HG02852 (cell line): ENCODE results near the gene DNAJA3.
A peak's percentile ranks its signal among the peaks of the same experiment; 100 is the strongest.

Source experiments
- ATAC-seq: cut with Tn5 transposase; IDR thresholded peaks from one replicate; pipeline ENCODE4 v1.9.1; 2021; ENCODE audit warnings: mild to moderate bottlenecking, moderate library complexity; ENCODE audit not compliant: unreplicated experiment

The DNAJA3 gene

DNA sequence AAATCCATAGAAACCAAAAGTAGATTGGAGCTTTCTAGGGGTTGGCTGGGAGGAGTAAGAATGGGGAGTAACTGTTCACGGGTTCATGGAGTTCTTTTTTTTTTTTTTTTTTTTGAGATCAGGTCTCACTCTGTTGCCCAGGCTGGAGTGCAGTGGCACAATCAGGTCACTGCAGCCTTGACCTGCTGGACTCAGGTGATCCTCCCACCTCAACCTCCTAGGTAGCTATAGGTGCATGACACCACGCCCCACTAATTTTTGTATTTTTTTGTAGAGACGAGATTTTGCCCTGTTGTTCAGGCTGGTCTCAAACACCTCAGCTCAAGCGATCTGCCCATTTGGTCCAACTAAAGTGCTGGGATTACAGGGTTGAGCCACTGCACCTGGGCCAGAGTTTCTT lies 47.2 kb downstream of the DNAJA3 start:
- ATAC-seq: no peak

DNA sequence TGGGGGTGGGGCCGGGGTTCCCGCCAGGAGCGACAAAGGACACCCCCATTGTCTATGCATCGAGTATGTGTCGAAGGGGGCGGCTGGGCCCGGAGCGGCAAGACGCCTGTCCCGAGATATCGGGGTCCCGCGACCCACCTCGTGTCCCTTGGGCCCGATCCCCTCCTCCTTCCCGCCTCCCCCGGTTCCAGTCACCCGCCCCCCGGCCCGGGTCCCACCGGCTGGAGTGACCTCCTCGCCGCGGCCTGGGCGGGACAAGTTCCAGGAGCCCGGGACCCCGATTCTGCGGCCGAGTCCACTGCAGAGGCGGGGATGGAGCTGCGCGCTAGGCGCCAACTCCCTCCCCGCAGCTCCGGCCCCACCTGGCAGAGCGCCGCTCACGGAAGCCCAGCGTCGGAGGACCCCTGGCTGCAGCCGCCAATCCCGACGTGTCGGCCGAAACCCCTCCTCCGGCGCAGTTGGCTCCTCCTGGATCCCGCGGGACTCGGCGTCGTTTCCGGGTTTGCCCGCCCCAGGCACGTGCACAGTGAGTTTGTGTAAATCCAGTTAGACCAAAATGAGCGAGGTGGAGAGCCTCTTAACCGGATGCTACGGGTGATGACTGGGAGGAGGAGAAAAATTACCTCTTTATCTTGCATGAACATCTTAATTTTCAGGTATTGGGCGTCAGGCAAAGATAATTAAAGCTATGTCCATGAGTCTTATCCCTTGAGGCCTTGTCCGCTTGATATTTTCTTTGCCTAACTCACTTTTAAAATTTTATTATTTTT lies 48.7 kb downstream of the DNAJA3 start, which contains the start of gene NMRAL1:
TSS of gene NMRAL1 (minus strand) at position 434 of the 770 bp plus-strand sequence. CDS start 493 bp downstream, outside the sequence.
- no peak for ATAC-seq

DNA sequence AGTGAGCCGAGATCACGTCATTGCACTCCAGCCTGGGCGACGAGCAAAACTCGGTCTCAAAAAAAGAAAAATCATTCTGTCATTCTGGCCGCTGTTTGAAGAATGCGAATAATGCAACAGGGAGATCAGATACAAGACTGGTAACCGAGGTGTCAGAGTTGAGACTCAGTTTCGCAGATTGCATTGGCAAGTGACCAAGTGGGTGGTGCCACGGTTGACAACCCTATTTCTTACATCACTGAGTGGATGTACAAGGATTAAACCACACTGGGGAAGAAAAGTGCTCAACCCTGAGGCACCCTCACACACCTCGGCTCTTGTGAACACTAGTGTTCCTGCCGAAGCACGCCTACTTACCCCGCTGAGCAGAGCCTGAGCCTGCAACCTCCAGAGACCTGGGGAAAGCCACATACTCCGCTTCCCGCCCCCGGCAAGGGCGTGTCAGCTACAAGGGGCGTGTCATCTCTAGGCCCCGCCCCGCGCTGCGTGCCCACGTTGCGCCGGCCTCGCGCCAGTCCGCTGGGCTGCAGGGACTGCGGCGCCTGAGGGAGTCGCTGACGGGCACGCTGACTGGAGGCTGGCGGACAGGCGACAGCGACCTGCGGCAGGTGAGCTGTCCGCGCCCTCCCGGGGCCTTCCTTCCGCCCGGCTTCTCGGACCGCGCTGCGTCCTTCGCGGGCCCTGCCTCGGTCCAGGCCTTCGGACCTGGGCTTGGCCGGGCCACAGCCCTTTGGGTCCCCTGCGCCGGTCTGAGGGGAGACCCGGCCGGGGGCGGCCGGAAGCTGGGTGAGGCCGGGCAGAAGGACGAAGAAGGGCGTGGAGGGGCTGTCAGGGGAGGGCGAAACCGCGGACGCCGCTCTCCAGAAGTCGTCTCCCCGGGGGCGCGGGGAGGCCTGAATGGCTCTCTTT lies 50.5 kb downstream of the DNAJA3 start, which contains the start of gene HMOX2:
TSS of gene HMOX2 (plus strand) at position 519 of the 909 bp plus-strand sequence. CDS start 29,127 bp downstream, outside the sequence.
- peak; percentile 79 for ATAC-seq

DNA sequence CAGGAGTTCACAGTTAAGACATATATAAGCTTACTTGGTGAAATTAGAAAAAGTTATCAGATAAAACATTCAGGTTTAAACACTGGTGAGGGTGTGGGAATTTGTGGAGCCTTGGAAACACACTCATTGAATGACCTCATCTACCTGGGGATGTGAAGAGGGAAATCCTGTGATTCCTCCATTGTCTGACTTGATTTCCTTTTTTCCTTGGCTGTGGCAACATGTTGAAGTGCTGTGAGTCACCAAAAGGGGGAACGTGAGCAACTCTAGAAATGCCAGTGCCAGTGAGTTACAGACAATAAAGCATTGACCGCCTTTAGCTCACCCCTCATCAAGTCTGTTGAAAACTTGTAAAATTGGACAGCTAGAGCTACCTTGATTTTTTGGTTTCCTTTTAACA lies 52.3 kb downstream of the DNAJA3 start:
- no peak for ATAC-seq

DNA sequence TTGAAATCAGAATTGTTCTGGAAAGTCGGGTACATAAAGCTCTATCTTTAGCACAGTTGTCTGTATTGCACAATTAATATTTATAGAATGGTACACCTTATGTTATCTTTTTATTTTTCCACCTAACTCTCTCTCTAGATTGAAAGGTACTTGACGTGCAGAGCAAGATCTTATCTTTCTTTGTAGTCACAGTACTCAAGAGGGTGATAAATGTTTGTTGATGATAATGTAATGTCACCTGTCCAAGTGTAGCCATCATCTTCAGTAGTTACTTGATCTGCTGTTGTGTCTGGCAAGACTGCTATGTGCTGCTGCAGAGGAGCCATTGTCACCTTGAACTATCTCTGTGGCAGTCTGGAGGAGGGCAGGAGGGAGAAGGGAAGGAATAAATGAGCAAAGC lies 55.9 kb downstream of the DNAJA3 start:
- no peak for ATAC-seq

- ATAC-seq: no peak
Measured at GRCh38 chr16:4481963-4482362, 56.3 kb downstream of the DNAJA3 start.

DNA sequence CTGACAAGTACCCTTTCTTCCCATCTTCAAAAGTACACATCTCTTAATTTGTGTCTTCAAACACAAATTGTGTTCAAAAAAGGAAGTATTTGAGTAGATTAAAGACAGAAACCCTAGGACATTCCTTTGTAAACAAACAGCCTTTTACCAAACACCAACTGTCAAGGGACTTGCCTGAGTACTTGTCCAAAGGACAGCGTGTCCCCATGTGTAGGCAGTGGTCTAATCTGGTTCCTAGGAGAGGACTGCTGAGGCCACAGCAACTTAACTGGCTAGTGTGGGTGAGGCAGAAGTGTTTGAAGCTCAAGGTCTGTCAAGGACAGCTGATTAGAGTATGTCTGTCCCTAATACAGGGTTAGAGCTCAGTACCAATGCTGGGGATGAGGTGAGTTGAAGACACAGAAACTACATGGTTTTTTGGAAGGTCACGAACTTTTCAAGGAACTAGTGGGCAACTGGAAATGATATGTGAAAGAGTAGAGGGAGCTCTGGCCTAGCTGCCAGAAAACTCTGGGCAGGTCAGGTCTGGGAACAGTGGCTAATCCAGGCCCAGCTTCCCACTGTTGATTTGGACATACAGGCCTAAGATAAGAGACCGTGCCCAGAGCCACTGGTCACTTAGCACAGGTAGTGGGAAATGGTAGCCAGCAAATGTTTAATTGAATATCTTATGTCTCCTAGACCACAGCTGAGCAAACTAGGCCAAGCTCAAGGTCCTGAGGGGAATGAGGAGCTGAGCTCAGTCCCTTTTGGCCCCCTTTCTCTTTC lies 60.6 kb downstream of the DNAJA3 start:
- ATAC-seq: no peak

GRCh38 chr16:4487955-4488498 lies 62.4 kb downstream of the DNAJA3 start:
- no peak for ATAC-seq

DNA sequence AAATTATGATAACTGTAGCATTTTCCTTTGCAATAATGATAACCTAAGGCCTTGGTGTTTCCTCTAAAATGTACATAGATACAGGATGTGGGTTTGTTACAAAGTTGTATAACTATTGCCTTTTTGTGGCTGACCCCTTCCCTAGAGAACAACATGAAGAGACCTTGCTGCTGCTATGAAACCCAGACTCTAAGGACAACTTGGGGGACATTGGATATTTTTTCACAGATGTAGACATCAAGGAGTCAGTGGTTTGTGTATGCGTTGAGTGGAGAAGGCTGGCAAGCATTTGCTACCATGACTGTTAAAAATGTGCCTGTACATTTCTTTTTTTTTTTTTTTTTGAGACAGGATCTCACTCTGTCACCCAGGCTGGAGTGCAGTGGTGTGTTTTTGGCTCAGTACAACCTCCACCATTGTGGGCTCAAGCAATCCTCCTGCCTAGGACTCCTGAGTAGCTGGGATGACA lies 62.9 kb downstream of the DNAJA3 start:
- ATAC-seq: no peak

- ATAC-seq: no peak
Measured at GRCh38 chr16:4489030-4489429, 63.4 kb downstream of the DNAJA3 start.

GRCh38 chr16:4491898-4492297 lies 66.2 kb downstream of the DNAJA3 start:
- no peak for ATAC-seq

DNA sequence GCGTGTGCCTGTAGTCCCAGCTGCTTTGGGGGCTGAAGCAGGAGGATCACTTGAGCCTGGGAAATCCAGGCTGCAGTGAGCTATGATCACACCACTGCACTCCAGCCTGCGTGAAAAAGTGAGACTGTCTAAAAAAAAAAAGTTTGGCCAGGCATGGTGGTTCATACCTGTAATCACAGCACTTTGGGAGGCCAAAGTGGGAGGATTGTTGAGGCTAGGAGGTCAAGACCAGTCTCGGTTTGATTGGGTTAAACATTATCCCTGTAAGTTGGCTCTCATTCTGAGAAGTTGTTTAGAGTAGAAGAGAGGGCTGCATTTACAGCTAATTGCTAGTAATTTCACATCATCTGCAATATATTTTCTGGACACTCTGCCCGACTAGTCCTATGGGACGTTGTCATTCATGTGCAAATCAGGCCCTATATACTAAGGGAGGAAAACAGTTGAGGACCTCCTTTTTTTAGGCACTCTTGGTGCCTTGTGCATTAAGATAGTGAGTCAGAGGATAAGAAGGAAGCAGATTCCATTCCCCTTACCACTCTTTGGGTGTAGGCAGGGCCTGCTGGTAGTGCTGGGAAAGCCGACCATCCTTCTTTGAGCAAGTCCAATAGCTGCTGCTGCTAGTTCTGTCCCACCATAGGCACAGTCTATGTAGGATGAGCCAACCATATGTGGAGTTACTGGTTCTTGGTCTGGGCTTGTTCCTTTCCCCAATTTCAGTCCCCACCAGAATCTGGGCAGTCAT lies 69.2 kb downstream of the DNAJA3 start:
- no peak for ATAC-seq

- no peak for ATAC-seq
Measured at GRCh38 chr16:4495766-4496165, 70.1 kb downstream of the DNAJA3 start.

DNA sequence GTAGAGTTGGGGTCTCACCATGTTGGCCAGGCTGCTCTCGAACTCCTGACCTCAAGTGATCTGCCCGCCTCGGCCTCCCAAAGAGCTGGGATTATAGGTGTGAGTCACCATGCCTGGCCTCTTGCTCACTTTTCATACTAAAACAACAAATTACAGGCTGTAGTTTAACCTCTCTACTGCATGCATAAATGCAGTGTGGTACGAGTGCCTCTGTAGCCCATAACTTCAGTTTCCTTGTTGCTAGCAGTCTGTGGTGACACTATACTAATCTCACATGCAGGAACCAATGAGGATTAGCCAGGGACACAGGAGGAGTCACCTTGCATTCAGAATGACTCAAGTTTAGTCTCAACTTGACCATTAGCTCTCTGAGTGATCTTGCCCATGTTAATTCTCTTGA lies 70.6 kb downstream of the DNAJA3 start:
- no peak for ATAC-seq

DNA sequence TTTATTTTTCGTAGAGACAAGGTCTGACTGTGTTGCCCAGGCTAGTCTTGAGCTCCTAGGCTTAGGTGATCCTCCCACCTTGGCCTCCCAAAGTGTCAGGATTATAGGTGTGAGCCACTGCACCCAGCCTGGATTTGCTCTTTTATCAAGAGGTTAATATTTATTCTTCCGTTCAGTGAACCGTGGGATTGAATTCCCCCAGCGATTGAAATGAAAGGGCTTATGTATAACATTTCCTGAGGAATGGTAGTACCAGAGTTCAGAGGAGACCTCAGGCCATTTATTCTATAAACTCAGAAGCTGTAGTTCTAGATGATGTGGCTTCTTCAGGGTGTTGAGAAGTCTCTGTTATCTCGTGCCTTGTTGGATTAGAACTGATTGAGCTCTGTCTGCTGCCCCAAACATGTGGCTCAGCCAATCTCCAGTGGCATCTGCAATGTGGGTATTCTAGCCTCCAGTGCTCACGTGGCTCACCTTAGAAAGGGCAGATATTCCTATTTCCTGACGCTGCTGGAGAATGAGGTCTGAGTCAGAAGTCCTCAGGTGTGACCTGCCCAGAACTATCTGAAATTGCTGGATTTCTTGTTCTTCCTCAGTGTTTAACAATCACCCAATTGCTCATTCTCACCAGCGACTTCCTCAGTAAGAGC lies 73.0 kb downstream of the DNAJA3 start:
- ATAC-seq: no peak

GRCh38 chr16:4499196-4499555 lies 73.5 kb downstream of the DNAJA3 start:
- ATAC-seq: no peak

DNA sequence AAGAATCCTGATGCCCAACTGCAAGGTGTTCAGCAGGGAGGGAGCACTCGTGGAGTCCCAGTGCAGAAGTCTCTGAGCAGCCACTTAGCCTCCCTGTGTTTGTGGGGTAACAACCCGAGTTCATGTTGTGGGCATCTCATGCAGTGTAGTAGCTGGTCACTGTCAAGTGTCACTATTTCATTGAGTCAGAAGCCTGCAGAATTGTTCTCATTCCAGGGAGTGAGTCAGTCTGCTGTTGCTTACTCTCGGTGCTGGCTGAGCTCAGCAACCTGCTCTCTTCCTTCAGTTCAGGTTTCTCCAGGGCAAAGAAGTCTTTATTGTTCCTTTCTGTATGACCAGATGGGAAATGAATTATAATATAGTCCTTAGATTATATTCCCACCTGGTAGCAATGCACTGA lies 74.6 kb downstream of the DNAJA3 start:
- no peak for ATAC-seq

- no peak for ATAC-seq
Measured at GRCh38 chr16:4501071-4501478, 75.4 kb downstream of the DNAJA3 start.

DNA sequence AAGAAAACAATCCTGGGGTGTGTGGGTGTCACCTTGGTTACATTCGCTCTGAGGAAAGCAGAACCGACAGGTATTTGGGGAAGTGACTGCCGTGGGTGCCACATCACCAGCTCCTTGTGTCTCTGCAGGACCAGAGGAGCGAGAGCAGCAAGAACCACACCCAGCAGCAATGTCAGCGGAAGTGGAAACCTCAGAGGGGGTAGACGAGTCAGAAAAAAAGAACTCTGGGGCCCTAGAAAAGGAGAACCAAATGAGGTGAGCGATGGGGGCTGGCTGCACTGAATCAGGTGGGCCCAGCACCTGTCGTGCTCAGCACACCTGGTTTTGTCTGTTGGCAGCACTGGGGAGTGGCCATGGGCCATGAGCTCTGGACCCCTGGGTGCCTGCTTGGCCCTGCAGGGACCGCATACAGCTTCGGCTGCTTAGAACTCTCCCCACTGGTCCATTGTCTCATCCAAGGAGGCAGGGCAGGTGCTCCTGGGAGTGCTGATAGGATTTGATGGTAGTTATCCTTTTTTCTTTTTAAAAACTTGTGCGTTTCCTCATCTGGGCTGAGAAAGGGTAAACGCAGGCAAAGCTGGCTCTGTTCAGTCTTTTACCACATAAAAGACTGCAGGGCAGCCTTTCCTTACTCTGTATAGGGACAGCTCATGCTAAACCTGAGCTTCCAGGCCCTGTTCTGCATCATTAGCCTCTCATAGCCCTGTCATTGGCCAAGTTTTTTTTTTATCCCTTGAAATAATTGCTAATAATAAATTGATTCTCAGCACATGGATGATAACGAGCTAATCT lies 79.9 kb downstream of the DNAJA3 start:
- peak; percentile 79 for ATAC-seq
